Vagina (tissue), 2 donors: ENCODE results near the gene RRAS2.

Experiments
- CTCF ChIP-seq, 3 experiments: fragments of 450-650 bp in 2 of 3; fragments of 200-600 bp in 1 of 3; sonication (generic) in 1 of 3; IDR thresholded peaks; one replicate each; pipeline ENCODE4 v1.5.1; 2017 to 2019; ENCODE audit warnings: antibody characterized with exemption in 3 of 3, mild to moderate bottlenecking in 2 of 3, moderate library complexity in 2 of 3
- POLR2A ChIP-seq, 2 donors: fragments of 450-650 bp; IDR thresholded peaks; one replicate each; pipeline ENCODE4 v1.6.1; 2017; ENCODE audit warnings: antibody characterized with exemption in 2 of 2, mild to moderate bottlenecking in 2 of 2, moderate library complexity in 2 of 2

GRCh38 chr11:14346303-14346955, 12.6 kb downstream of the RRAS2 start:
- TF ChIP-seq CTCF (IDR thresholded peaks at IDR 0.05): no peak
- TF ChIP-seq POLR2A (IDR thresholded peaks at IDR 0.05): no peak
